Upper lobe of left lung (tissue), 4 donors: ENCODE data around the gene CDKAL1.

Source experiments
- CTCF ChIP-seq, 6 experiments: fragments of 450-650 bp in 4 of 6; fragments of 200-600 bp in 2 of 6; sonication (generic) in 2 of 6; IDR thresholded peaks; one replicate each; pipeline ENCODE4 v1.5.1; 2016 to 2019; ENCODE audit warnings: antibody characterized with exemption in 6 of 6
- EP300 ChIP-seq, 4 donors: sonication (generic); formaldehyde crosslinking; IDR thresholded peaks; one replicate each; pipeline ENCODE4 v1.5.1; 2017; ENCODE audit warnings: antibody characterized with exemption in 4 of 4, control low read depth in 2 of 4
- POLR2A ChIP-seq, 4 donors: fragments of 450-650 bp; IDR thresholded peaks; one replicate each; pipeline ENCODE4 v1.5.1; 2016 to 2017; ENCODE audit warnings: antibody characterized with exemption in 4 of 4, mild to moderate bottlenecking in 2 of 4
- POLR2AphosphoS5 ChIP-seq, 2 donors: sonication (generic); formaldehyde crosslinking; IDR thresholded peaks; one replicate each; pipeline ENCODE4 v1.5.1; 2017; ENCODE audit warnings: antibody characterized with exemption in 2 of 2

GRCh38 chr6:21157186-21157929 is 623.1 kb downstream of the CDKAL1 start:
- TF ChIP-seq EP300 (IDR thresholded peaks at IDR 0.05) (no peak), CTCF (IDR thresholded peaks at IDR 0.05) (no peak), POLR2AphosphoS5 (IDR thresholded peaks at IDR 0.05) (no peak), POLR2A (IDR thresholded peaks at IDR 0.05) (no peak)
